ENCODE measurements around the gene VIPR2.
A peak's percentile ranks its signal among the peaks of the same experiment; 100 is the strongest.
"Not testable (repeated sequence)": the region's sequence is repeated elsewhere in the genome, so short reads cannot be mapped to it uniquely, and the experiment has no call there.

The VIPR2 gene

DNA sequence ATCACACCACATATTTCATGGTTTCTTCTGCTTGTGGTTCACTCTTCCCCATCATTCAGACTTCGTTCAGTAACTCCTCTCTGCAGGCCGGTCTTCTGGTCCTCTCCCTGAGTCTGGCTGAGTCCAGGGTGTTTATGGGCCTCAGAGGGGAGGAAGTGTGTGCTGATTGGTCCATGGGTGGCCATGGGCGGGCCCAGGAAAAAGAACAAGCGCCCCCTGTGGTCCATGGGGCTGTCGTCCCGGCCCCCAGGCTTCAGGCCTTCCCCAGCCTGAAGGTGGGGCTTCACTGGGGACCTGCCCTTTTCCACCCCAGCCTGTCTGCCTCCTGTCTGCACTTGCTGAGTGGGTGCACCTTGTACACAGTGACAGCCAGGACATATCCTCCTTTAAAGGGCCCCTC, 123.7 kb downstream of the VIPR2 start:
- DNase-seq, result no peak

- DNase-seq, result peak in 1 of 2 experiments; percentile 19
Measured at GRCh38 chr7:159019111-159019510, 125.6 kb downstream of the VIPR2 start.

- no peak for DNase-seq
Measured at GRCh38 chr7:159017741-159018140, 126.9 kb downstream of the VIPR2 start.

DNA sequence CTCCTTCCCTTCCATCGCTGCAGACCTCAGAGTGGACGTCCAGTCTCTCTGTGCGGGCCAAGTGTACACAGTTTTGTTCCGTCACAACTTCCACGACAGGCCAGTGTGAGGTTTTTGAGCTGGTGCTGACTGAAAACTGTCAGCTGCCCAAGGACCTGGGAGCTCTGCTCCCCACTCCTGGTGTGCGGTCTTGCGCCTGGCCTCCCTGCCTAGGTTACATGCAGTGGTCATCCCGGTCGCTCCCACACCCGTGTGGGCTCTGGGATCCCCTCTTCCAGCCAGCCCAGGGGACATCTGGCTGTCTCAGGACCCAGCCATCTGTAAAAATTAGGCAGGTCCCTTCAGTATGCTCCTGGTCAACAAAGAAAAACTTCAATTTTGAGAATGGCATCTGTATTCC, 127.5 kb downstream of the VIPR2 start:
- DNase-seq, result no peak

GRCh38 chr7:159016591-159016990, 128.1 kb downstream of the VIPR2 start:
- DNase-seq, result no peak

GRCh38 chr7:159015454-159016410, 128.9 kb downstream of the VIPR2 start:
- no peak for DNase-seq

- no peak for DNase-seq
Measured at GRCh38 chr7:159015081-159015453, 129.6 kb downstream of the VIPR2 start.

DNA sequence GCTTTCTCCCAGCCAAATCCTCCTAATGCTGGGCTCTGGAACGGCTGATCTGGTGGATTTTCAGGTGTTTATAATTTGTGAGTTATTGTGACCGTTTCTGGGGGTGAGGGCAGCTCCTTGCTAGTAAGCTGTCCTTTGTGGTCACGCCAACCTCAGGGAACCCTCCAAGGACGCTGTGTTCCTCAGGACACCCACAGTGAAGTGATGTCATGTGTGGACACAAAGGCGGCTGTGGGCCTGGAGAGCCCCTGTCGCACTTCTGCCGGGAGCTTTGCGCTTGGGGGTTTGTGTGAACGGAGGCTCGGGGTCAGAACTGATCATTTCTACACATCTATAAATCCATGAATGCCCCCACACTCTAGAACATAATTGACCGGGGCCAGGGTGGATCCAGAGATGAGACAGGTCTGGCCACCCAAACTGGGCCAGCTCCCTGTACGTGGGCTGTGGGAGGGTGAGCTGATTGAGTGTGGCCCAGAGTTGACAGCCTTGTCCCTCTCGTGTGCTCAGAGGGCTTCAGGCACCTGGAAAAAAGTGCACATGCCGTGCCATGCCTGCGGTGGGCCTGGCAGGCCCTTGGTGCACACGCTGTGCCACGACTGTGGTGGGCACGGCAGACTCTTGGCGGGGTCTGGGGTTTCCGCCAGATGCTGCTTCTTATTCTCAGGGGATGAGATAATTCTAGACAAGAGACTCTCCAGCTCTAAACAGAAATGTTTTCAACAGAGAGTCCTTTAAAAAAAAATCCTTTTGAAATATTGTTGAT, 130.2 kb downstream of the VIPR2 start:
- no peak for DNase-seq

DNA sequence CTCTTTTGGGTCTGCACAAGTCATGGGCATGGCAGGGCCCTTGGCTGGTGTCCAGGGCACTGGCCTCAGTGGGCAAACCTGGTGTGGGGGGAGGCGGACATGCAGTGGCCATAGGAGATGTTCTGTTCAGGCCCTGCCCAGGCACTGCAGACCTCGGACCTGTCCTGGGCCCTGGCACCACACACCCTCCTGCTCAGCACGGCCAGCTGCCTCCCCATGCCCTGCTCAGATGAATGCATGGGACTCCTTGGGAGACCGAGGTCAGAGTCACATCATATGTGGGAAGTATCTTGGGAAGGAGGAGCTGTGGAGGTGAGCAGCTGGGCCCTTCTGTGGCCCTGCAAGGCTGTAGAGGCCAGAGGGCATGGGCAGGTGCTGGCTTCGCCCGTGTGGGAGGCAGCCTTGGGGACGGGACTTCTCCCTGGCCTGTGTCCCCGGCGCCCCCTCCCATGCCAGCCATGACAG, 130.8 kb downstream of the VIPR2 start:
- no peak for DNase-seq

DNA sequence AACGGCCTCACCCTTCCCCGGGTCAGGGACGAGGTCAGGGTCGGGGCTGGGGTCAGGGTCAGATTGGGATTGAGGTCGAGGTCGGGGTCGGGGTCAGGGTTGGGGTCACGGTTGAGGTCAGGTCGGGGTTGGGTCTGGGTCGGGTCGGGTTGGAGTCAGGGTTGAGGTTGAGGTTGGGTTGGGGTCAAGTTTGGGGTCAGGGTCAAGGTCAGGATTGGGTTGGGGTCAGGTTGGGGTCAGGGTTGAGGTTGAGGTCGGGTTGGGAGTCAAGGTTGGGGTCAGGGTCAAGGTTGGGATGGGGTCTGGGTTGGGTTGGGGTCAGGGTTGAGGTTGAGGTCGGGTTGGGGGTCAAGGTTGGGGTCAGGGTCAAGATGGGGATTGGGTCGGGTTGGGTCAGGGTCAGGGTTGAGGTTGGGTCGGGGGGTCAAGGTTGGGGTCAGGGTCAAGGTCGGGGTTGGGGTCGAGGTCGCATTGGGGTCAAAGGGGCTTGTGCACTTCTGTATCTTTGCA, 131.4 kb downstream of the VIPR2 start:
- no peak for DNase-seq

- peak in 1 of 2 experiments; percentile 51 for DNase-seq
Measured at GRCh38 chr7:159012353-159013069, 132.2 kb downstream of the VIPR2 start.

- DNase-seq, result no peak
Measured at GRCh38 chr7:159011722-159012022, 133.0 kb downstream of the VIPR2 start.

DNA sequence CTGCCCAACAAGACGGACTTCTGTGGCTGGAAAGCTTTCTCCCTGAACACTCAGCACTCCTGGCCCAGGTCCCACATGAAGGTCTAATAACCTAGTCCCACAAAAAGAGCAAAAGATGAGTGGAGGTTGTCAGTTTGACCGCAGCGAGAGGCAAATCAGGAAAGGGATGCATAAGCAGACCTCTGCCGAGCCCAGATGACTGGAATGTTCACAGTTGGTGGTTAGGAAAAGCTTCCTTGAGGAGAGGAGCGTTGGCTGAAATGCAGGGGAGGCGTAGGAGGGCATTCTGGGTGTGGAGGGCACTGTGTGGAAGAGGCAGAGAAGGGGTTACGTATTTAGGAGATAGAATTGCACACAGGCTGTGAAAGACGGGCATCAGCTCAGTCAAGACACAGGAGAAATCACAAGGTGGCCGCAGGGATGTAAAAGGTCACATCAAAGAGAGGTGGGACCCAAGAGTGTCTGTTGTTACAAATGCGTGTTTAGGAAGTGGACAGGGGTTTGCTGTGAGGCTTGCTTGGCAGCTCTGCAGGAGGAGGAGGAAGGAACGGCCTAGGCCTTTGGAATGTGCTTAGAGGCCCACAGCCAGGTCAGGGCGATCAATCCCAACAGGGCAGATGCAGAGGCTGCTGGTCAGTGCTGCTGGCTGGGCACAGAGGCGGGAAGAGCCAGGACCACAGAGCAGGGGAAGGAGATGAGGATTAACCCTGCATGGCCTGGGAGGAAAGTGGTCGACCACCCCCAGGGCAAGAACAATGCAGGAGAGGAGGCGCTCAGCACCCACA, 133.5 kb downstream of the VIPR2 start:
- DNase-seq, result no peak

- no peak for DNase-seq
Measured at GRCh38 chr7:159010411-159010810, 134.3 kb downstream of the VIPR2 start.

GRCh38 chr7:159009951-159010350, 134.7 kb downstream of the VIPR2 start:
- DNase-seq, result no peak

GRCh38 chr7:159008417-159008816, 136.2 kb downstream of the VIPR2 start:
- no peak for DNase-seq

DNA sequence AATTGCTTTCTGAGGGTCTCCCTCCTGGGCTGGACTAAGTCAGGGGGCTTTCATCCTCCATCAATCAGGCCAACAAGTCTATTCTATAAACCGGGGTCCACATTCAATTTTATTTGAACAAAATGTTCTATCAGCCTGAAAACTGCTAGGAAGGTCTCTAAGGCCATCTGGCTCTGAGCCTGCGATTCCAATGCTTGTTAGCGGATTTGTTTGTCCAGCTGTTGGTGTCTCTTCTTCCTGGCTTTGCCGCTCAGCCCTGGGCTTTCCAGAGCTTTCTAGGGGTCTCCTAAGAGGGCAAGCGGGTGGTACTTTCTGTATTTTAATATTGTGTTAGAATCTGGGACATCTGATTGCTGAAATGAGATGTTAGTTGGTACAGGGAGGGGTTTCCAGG, 136.7 kb downstream of the VIPR2 start:
- DNase-seq, result peak in 1 of 2 experiments; percentile 37

GRCh38 chr7:159007364-159007995, 137.2 kb downstream of the VIPR2 start:
- peak; percentile 30 to 56 for DNase-seq

DNA sequence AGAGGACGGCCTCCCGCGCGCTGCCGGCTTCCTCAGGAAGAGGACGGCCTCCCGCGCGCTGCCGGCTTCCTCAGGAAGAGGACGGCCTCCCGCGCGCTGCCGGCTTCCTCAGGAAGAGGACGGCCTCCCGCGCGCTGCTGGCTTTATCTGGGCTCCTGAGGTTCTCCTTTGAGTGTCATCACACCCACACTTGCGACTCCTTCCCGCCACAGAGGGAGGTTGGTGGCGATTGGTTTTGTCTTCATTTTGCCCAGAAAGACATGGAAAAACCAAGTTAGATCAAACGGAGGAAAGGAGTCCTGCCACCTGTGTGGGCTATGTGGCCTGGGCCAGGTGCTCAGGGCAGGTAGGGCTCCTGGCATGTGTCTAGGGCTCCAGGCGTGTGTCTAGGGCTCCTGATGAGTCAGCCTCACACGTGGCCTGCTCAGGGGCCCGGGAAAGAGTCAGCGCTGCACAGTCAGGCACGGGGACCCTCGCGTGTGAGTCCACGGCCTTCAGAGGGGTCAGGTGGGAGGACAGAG, 138.0 kb downstream of the VIPR2 start:
- no peak for DNase-seq

DNA sequence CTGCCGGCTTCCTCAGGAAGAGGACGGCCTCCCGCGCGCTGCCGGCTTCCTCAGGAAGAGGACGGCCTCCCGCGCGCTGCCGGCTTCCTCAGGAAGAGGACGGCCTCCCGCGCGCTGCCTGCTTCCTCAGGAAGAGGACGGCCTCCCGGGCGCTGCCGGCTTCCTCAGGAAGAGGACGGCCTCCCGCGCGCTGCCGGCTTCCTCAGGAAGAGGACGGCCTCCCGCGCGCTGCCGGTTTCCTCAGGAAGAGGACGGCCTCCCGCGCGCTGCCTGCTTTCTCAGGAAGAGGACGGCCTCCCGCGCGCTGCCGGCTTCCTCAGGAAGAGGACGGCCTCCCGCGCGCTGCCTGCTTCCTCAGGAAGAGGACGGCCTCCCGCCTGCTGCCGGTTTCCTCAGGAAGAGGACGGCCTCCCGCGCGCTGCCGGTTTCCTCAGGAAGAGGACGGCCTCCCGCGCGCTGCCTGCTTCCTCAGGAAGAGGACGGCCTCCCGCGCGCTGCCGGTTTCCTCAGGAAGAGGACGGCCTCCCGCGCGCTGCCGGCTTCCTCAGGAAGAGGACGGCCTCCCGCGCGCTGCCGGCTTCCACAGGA, 138.6 kb downstream of the VIPR2 start:
- DNase-seq, result not testable (repeated sequence)

GRCh38 chr7:159005618-159006017, 139.0 kb downstream of the VIPR2 start:
- no peak for DNase-seq

Measured in NCI-H2081 (cell line).